ENCODE data around the gene SNURF. TPM values are rescaled to one million over a fixed set of nuclear protein-coding genes. Genes with fewer than 3 reads are reported as not detected.

The SNURF gene
- total and polyA plus RNA-seq, 9 of the 15 experiments (the other 6 are each of a cell fraction or from before 2014, with no cell fraction given) = 0.35 to 0.83 TPM; not detected in 7

GRCh38 chr15:24916305-24917009 lies 38.3 kb upstream of the SNURF start:
- no peaks in the 10 kb centered on the region for H3K4me1 ChIP-seq (replicated peaks in 1 of 2; ENCODE audit: control insufficient read depth in 2 of 2, insufficient read depth in 2 of 2, low read length in 2 of 2)
- no peaks in the 10 kb centered on the region for H3K9me3 ChIP-seq (replicated peaks; ENCODE audit: control insufficient read depth, insufficient read depth, low read depth, low read length)
- no peaks in the 10 kb centered on the region for H3K27me3 ChIP-seq (ENCODE audit: control insufficient read depth in 2 of 2, insufficient read depth in 2 of 2, low read length in 2 of 2)
- under 1% methylated on average over 8 of the region's 8 CpGs for WGBS (ENCODE audit: insufficient coverage, low coverage, missing lambda C conversion rate)
- H2AFZ ChIP-seq (ENCODE audit: low read depth, low read length) = no peak overlapping the region
- no peaks in the 10 kb centered on the region for H3K9me1 ChIP-seq (ENCODE audit: control insufficient read depth, insufficient read depth, low read length)
- H3K4me3 ChIP-seq = no peak overlapping the region
- ATAC-seq = no peak
- no peak overlapping the region for H3K4me2 ChIP-seq (ENCODE audit: insufficient read depth, low read length)
- ChIA-PET CTCF (ENCODE audit: low intra/inter-chr PET ratio) (no interaction called here), POLR2A (no interaction called here)
- DNase-seq (ENCODE audit: extremely low read depth in 1 of 4, low spot score in 3 of 4) = no peak
- no peak for TF ChIP-seq COPS2 (conservative IDR thresholded peaks at IDR 0.05)
- no peak for TF ChIP-seq FOS (IDR thresholded peaks at IDR 0.05; ENCODE audit: extremely low read depth, insufficient read length)
- no peak for TF ChIP-seq JUNB (CRISPR knock-in tag; conservative IDR thresholded peaks at IDR 0.05)
- no peak for TF ChIP-seq NR2C1 (IDR thresholded peaks at IDR 0.05)
- no peak for TF ChIP-seq NR2C1 (tag; IDR thresholded peaks at IDR 0.05)
- TF ChIP-seq CAMTA2 (CRISPR knock-in tag; conservative IDR thresholded peaks at IDR 0.05) = no peak
- TF ChIP-seq, protein P1, sequence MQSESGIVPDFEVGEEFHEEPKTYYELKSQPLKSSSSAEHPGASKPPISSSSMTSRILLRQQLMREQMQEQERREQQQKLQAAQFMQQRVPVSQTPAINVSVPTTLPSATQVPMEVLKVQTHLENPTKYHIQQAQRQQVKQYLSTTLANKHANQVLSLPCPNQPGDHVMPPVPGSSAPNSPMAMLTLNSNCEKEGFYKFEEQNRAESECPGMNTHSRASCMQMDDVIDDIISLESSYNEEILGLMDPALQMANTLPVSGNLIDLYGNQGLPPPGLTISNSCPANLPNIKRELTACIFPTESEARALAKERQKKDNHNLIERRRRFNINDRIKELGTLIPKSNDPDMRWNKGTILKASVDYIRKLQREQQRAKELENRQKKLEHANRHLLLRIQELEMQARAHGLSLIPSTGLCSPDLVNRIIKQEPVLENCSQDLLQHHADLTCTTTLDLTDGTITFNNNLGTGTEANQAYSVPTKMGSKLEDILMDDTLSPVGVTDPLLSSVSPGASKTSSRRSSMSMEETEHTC (IDR thresholded peaks at IDR 0.05) = no peak
- no peak for TF ChIP-seq SOX6 (IDR thresholded peaks at IDR 0.05)
- no peak for TF ChIP-seq HNRNPL (IDR thresholded peaks at IDR 0.05; ENCODE audit: low read depth, low read length)
- no peak for TF ChIP-seq RFX7 (CRISPR knock-in tag; IDR thresholded peaks at IDR 0.05)
- in situ Hi-C loops (cut with MboI) = no loop called here
- H3K9ac ChIP-seq (ENCODE audit: insufficient read depth in 1 of 2, low read depth in 2 of 2, low read length in 2 of 2) = no peak overlapping the region
- BruUV-seq (replicated peaks) = no TSS peak
- H4K20me1 ChIP-seq (replicated peaks; ENCODE audit: control insufficient read depth, insufficient read depth, low read length) = no peaks in the 10 kb centered on the region
- no peak overlapping the region for H3K27ac ChIP-seq (ENCODE audit: extremely low read depth, low read depth, low read length)
- no peaks in the 10 kb centered on the region for H3K79me2 ChIP-seq (ENCODE audit: control insufficient read depth, insufficient read depth, low read length)
- FAIRE-seq = no peak
- H3K36me3 ChIP-seq (ENCODE audit: control insufficient read depth, insufficient read depth, low read length) = no peaks in the 10 kb centered on the region
- intact Hi-C loops (cut with micrococcal nuclease) = no loop called here

Measured in K562 (cell line).